T-helper 2 cell treated with Interferon-gamma antibody and Interleukin-4, amounts not matched to agents 5 μg/mL and 100 μg/mL, for 36 hours (primary cell): Measurements from ENCODE around the gene CCT6B.

Source experiments
- DNase-seq: peaks from one replicate; pipeline ENCODE4 v3.0.0; 2021; ENCODE audit warnings: low spot score
- H3K27ac Mint-ChIP-seq: one replicate; pipeline ENCODE4 v1.8.0; 2021; ENCODE audit warnings: mild to moderate bottlenecking, mixed read lengths
- H3K27me3 Mint-ChIP-seq: one replicate; pipeline ENCODE4 v1.8.0; 2021; ENCODE audit warnings: low read depth, mixed read lengths
- H3K36me3 Mint-ChIP-seq: one replicate; pipeline ENCODE4 v1.8.0; 2021; ENCODE audit warnings: low read depth, mixed read lengths
- H3K4me1 Mint-ChIP-seq: one replicate; pipeline ENCODE4 v1.8.0; 2021; ENCODE audit warnings: low read depth, mixed read lengths
- H3K4me3 Mint-ChIP-seq: one replicate; pipeline ENCODE4 v1.8.0; 2022; ENCODE audit warnings: mild to moderate bottlenecking, moderate library complexity, mixed read lengths
- H3K9me3 Mint-ChIP-seq: one replicate; pipeline ENCODE4 v1.8.0; 2021; ENCODE audit warnings: mixed read lengths

CCT6B gene

GRCh38 chr17:34991606-34992005 lies 30.3 kb upstream of the CCT6B start:
- H3K9me3 Mint-ChIP-seq = no peaks in the 10 kb centered on the region
- H3K36me3 Mint-ChIP-seq = peaks cover 57% of the 10 kb centered on the region
- no peak overlapping the region for H3K27ac Mint-ChIP-seq
- H3K4me3 Mint-ChIP-seq = no peak overlapping the region
- no peaks in the 10 kb centered on the region for H3K27me3 Mint-ChIP-seq
- no peak for DNase-seq
- peaks cover 13% of the 10 kb centered on the region for H3K4me1 Mint-ChIP-seq

DNA sequence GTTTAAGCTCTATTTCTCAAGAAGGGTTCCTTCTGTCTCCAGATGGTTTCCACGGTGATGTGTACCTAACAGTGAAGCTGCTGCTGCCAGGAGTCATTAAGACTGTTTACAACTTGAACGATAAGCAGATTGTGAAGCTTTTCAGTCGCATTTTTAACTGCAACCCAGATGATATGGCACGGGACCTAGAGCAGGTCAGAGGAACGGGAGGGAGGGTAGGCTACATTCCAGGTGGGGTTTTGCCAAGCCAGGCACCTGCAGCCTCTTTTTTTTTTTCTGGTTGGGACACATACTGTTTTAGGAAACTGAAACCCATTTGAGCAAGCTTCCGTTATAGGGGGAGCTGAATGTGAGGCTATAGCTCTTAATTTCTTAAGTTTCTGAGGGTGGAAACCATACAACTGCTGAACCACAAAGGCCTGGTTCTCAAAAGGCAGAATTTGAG lies 29.7 kb upstream of the CCT6B start:
- Mint-ChIP-seq H3K36me3 (peaks cover 62% of the 10 kb centered on the region), H3K9me3 (no peaks in the 10 kb centered on the region), H3K27ac (no peak overlapping the region), H3K4me3 (no peak overlapping the region), H3K4me1 (peaks cover 13% of the 10 kb centered on the region), H3K27me3 (no peaks in the 10 kb centered on the region)
- no peak for DNase-seq

- DNase-seq = no peak
- no peak overlapping the region for H3K27ac Mint-ChIP-seq
- H3K4me3 Mint-ChIP-seq = no peak overlapping the region
- peaks cover 17% of the 10 kb centered on the region for H3K4me1 Mint-ChIP-seq
- H3K27me3 Mint-ChIP-seq = no peaks in the 10 kb centered on the region
- peaks cover 62% of the 10 kb centered on the region for H3K36me3 Mint-ChIP-seq
- no peaks in the 10 kb centered on the region for H3K9me3 Mint-ChIP-seq
Measured at GRCh38 chr17:34989473-34989872, 28.2 kb upstream of the CCT6B start.

DNA sequence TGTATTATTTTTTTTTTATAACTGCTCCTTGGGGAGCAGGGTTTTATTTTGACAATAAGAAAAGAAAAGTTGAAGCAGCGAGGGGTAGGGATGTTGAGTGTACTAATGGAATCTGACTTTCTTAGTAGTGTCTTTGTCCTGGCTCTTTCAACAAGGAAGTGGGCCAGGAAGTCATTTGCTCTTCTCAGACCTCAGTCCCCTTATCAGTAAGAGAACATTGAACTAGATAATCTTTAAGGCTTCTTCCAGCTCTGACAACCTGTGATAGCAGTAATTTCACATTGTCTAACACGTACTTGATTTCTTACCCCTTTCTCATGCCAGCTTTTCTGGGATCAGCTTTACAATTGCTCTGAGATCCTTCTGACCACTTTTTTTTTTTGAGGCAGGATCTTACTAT lies 27.4 kb upstream of the CCT6B start:
- H3K27ac Mint-ChIP-seq = peak overlapping the region; percentile 10
- H3K27me3 Mint-ChIP-seq = no peaks in the 10 kb centered on the region
- DNase-seq = no peak
- no peaks in the 10 kb centered on the region for H3K9me3 Mint-ChIP-seq
- peaks cover 65% of the 10 kb centered on the region for H3K36me3 Mint-ChIP-seq
- no peak overlapping the region for H3K4me3 Mint-ChIP-seq
- peaks cover 22% of the 10 kb centered on the region for H3K4me1 Mint-ChIP-seq

GRCh38 chr17:34987232-34987631 lies 26.0 kb upstream of the CCT6B start:
- Mint-ChIP-seq H3K36me3 (peaks cover 64% of the 10 kb centered on the region), H3K4me1 (peaks cover 33% of the 10 kb centered on the region), H3K4me3 (no peak overlapping the region)

GRCh38 chr17:34981538-34982241 lies 20.4 kb upstream of the CCT6B start:
- Mint-ChIP-seq H3K9me3 (no peaks in the 10 kb centered on the region), H3K36me3 (peaks cover 31% of the 10 kb centered on the region), H3K4me3 (peak overlapping the region; percentile 97), H3K27me3 (no peaks in the 10 kb centered on the region), H3K27ac (peak overlapping the region; percentile 94), H3K4me1 (peaks cover 42% of the 10 kb centered on the region)
- DNase-seq = no peak

More at GRCh38 chr17:34987232-34987631, 26.0 kb upstream of the CCT6B start:
- no peak overlapping the region for H3K27ac Mint-ChIP-seq
- H3K27me3 Mint-ChIP-seq = no peaks in the 10 kb centered on the region
- DNase-seq = no peak
- no peaks in the 10 kb centered on the region for H3K9me3 Mint-ChIP-seq

- peak; percentile 73 for DNase-seq
- H3K27ac Mint-ChIP-seq = peak overlapping the region; percentile 94
- no peaks in the 10 kb centered on the region for H3K9me3 Mint-ChIP-seq
- peak overlapping the region; percentile 97 for H3K4me3 Mint-ChIP-seq
- H3K4me1 Mint-ChIP-seq = peaks cover 46% of the 10 kb centered on the region
- H3K27me3 Mint-ChIP-seq = no peaks in the 10 kb centered on the region
- peaks cover 26% of the 10 kb centered on the region for H3K36me3 Mint-ChIP-seq
Measured at GRCh38 chr17:34980681-34981537, 19.6 kb upstream of the CCT6B start.

DNA sequence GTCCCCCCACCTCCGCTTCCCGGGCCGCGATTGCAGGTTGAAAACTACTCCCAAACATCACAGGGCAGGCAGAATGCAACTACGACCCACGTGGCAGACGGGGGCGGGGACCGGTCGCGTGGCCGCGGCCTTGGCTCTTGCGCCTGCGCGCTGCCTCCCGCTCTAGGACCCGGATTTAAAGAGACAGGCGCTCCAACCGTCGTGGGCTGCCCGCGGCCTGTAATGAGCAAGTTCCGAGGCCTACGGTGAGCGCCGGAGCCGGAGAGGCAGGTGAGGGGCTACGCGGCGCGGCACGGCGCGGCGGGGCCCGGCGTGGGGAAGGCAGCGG lies 19.1 kb upstream of the CCT6B start, which contains the start of gene LIG3:
Gene LIG3, plus strand, starts transcription at position 160 of the 328 bp plus-strand sequence. CDS start 2,494 bp downstream, outside the sequence.
- DNase-seq = peak; percentile 96
- H3K36me3 Mint-ChIP-seq = peaks cover 21% of the 10 kb centered on the region
- H3K9me3 Mint-ChIP-seq = no peaks in the 10 kb centered on the region
- H3K4me1 Mint-ChIP-seq = peaks cover 49% of the 10 kb centered on the region
- peak within 1 kb of the TSS; percentile 96 for H3K27ac Mint-ChIP-seq
- peak within 1 kb of the TSS; percentile 97 for H3K4me3 Mint-ChIP-seq
- H3K27me3 Mint-ChIP-seq = no peaks in the 10 kb centered on the region

GRCh38 chr17:34979650-34980352 lies 18.5 kb upstream of the CCT6B start:
- peaks cover 17% of the 10 kb centered on the region for H3K36me3 Mint-ChIP-seq
- peak overlapping the region; percentile 96 for H3K27ac Mint-ChIP-seq
- H3K4me3 Mint-ChIP-seq = peak overlapping the region; percentile 96
- no peaks in the 10 kb centered on the region for H3K9me3 Mint-ChIP-seq
- H3K27me3 Mint-ChIP-seq = no peaks in the 10 kb centered on the region
- H3K4me1 Mint-ChIP-seq = peaks cover 53% of the 10 kb centered on the region
- DNase-seq = no peak

- no peaks in the 10 kb centered on the region for H3K27me3 Mint-ChIP-seq
- no peaks in the 10 kb centered on the region for H3K9me3 Mint-ChIP-seq
- H3K4me1 Mint-ChIP-seq = peaks cover 59% of the 10 kb centered on the region
- H3K27ac Mint-ChIP-seq = peak overlapping the region; percentile 32
- peaks cover 17% of the 10 kb centered on the region for H3K36me3 Mint-ChIP-seq
- H3K4me3 Mint-ChIP-seq = peak overlapping the region; percentile 96
- no peak for DNase-seq
Measured at GRCh38 chr17:34979153-34979552, 17.9 kb upstream of the CCT6B start.

DNA sequence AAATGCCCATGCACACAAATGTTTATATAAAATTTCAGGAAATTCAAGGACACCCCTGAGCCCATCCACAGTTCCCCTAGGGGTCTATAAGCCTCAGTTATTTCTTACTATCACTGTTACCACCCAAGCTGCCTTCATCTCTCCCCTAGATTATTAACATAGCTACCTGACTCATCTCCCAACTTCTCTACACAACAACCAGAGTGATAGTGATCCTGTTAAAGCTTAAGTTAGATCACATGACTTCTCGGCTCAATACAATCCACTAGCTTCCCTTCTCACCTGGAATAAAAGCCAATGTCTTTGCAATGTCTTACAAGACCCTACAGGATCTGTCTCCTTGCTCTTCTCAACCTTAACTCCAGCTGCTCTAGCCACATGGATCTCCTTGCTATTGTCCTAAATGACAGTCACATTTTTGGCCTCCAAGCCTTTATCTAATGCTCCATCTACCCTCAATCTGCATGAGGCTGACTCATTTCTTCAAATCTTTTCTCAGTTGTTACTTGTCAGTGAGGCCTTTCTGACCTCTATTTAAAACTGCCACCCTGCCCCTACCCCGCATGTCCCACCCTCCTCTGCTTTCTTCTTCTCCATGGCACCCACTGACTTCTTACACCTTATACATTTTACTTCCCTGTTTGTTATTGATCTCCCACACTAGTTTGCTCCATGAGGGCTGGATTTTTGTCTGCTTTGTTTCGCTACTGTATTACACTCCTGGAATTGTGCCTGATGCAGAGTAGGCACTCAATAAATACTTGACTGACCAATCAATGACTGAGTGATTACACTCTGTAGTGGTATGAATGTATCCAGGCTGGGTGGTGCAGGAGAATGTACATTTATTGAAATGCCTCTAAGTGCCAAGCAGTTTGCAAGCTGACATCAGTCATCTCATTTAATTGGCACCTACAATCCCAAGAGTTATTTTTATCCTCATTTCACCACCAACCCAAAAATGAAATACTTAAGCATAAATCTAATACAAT lies 13.8 kb upstream of the CCT6B start:
- H3K27ac Mint-ChIP-seq = peak overlapping the region; percentile 76
- H3K9me3 Mint-ChIP-seq = no peaks in the 10 kb centered on the region
- no peaks in the 10 kb centered on the region for H3K36me3 Mint-ChIP-seq
- DNase-seq = peak; percentile 59
- H3K4me1 Mint-ChIP-seq = peaks cover 41% of the 10 kb centered on the region
- H3K27me3 Mint-ChIP-seq = no peaks in the 10 kb centered on the region
- peak overlapping the region; percentile 17 for H3K4me3 Mint-ChIP-seq

- Mint-ChIP-seq H3K27ac (peak overlapping the region; percentile 76), H3K36me3 (no peaks in the 10 kb centered on the region), H3K4me3 (peak overlapping the region; percentile 19), H3K9me3 (no peaks in the 10 kb centered on the region), H3K4me1 (peaks cover 33% of the 10 kb centered on the region), H3K27me3 (no peaks in the 10 kb centered on the region)
- DNase-seq = no peak
Measured at GRCh38 chr17:34974179-34974578, 12.9 kb upstream of the CCT6B start.

DNA sequence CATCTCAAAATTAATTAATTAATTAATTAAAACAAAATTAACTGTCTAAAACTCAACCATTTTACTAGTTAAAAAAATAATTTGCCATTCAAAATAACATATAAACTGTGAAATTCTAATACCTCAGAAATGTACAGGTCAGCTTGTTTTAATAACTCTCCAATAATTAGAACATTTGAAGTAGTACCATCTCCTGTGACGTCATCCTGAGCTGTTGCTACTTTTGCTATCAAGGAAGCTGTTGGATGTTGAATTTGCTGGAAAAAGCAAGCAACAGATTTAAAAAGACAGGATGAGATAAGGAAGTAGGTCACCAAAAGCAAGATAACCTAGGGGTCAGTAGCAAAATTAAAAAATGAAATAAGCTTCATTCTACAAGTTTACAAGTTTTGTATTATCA lies 2.8 kb downstream of the CCT6B start:
- H3K4me1 Mint-ChIP-seq = peaks cover 16% of the 10 kb centered on the region
- peaks cover 13% of the 10 kb centered on the region for H3K36me3 Mint-ChIP-seq
- H3K9me3 Mint-ChIP-seq = no peaks in the 10 kb centered on the region
- H3K27me3 Mint-ChIP-seq = no peaks in the 10 kb centered on the region
- H3K4me3 Mint-ChIP-seq = no peak overlapping the region
- no peak overlapping the region for H3K27ac Mint-ChIP-seq
- DNase-seq = no peak
